ENCODE results near the gene SND1.

SND1 gene

DNA sequence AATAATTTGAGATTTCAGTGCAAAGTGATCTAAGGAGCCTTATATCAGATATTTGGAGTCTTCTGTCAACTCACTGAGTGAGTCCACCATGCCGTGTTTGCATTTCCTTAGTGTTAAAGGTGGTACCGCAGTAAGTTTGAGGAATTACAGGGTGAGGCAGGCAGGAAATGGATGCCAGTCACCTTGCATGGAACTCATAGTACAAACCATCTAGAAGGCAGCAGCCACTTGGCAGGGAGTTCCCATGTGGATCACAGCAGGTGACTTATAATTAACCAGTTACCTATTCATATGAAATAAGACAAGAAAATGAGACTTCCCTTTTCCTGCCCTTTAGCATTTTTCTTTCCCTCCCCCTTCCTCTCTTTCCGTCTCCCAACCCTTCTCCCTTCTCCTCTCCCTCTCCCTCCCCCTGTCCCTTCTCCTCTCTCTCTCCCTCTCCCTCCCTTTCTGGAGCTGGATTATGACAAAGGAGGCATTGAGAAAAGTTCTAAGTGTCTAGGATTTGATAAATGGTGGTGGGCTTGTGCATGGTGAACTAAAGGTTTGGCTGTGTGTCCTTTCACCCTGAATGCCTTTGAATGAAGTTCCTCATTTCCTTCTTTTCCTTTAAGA, 285.2 kb downstream of the SND1 start:
- TF ChIP-seq, protein P1, sequence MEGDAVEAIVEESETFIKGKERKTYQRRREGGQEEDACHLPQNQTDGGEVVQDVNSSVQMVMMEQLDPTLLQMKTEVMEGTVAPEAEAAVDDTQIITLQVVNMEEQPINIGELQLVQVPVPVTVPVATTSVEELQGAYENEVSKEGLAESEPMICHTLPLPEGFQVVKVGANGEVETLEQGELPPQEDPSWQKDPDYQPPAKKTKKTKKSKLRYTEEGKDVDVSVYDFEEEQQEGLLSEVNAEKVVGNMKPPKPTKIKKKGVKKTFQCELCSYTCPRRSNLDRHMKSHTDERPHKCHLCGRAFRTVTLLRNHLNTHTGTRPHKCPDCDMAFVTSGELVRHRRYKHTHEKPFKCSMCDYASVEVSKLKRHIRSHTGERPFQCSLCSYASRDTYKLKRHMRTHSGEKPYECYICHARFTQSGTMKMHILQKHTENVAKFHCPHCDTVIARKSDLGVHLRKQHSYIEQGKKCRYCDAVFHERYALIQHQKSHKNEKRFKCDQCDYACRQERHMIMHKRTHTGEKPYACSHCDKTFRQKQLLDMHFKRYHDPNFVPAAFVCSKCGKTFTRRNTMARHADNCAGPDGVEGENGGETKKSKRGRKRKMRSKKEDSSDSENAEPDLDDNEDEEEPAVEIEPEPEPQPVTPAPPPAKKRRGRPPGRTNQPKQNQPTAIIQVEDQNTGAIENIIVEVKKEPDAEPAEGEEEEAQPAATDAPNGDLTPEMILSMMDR (IDR thresholded peaks at IDR 0.05; ENCODE audit: extremely low read depth, missing control alignments), result no peak
- DNase-seq (ENCODE audit: low spot score), result no peak

DNA sequence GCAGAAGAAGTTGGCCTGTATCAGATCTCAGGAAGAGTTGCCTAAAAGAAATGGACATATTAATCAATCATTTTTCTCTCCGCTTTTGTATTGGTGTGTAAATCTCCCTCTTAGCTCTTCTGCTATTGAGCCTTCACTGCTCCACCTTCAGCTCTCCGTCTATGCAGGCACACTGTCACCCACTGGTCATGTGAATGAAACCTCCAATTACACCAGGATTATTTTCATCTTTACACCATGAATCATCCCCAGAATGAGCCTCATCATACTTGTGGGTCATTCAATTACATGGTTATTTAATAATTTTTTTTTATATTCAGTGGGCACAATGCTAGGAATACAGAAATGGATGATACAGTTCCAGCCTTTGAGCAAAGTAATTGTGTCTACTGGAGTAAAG, 286.6 kb downstream of the SND1 start:
- TF ChIP-seq, protein P1 (IDR thresholded peaks at IDR 0.05; ENCODE audit: extremely low read depth, missing control alignments), result no peak
- no peak for DNase-seq (ENCODE audit: low spot score)

DNA sequence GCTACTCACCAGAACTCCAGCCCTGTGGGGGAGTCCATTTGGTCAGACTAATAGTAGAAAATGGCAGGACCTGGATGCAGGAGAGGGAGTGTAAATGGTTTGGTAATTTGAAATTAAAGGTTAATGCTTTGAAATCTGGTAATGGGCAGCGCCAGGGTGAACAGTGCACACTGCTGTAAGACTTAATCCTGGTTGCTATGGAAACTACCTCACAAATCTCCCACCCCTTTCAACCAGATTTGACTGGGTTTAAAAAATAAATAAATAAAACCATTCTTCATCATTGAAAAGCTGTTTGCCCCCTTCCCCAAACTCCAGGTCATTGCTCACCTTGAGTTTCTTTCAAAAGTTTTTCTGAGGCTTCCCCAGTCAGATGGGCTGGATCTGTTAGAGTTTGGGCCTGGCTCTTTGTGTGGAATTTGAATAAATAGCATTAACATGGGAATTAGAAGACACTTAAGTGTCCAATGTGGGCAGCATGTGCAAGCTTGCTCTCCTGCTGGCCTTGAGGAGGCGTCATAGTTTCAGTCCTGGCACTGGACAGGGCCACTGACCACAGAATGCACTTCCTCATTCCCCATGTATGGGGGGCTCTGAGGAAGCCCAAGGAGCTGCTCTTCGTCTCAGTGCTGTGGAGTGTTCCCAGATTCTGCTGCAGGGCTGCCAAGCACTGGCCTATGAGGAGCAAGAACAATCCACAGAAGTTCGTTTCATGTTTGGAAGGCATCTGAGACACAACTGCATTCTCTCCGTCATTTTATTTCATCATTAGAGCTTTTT, 288.6 kb downstream of the SND1 start:
- DNase-seq (ENCODE audit: low spot score), result no peak
- TF ChIP-seq, protein P1 (IDR thresholded peaks at IDR 0.05; ENCODE audit: extremely low read depth, missing control alignments), result no peak

DNA sequence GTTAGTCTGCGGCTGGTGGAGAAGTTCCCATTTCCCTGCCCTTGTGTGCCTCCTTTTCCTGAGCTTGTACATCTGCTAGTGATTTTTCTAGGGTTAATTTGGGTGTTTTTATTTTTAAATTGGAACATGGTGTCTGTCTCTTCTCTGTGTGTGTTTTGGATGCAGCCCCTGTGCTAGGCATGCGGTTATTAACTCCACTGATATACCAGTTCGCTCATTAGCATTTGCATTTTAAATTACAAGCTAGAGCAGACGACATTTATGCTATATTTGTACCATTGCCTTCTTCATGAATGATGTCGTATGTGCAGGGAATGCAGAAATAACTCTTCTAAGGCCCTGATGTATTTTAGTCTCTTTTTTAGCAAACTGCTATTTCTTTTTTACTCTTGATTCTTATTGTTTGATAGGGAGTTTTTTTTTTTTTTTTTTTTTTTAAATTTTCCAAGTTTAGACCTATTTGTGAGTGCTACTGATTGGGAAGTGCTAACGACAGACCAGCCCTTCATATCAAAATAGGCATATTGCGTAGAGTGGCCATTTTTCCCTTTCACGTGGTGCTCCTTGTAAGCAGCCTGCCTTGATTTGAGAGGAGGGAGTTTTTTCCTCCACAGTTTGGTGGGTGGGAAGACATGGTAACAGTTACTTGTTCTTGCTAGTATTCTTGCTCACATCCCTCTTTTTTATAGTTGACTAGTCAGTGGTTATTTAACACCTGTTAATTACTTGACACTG, 289.6 kb downstream of the SND1 start:
- no peak for DNase-seq (ENCODE audit: low spot score)
- TF ChIP-seq, protein P1 (IDR thresholded peaks at IDR 0.05; ENCODE audit: extremely low read depth, missing control alignments), result no peak

DNA sequence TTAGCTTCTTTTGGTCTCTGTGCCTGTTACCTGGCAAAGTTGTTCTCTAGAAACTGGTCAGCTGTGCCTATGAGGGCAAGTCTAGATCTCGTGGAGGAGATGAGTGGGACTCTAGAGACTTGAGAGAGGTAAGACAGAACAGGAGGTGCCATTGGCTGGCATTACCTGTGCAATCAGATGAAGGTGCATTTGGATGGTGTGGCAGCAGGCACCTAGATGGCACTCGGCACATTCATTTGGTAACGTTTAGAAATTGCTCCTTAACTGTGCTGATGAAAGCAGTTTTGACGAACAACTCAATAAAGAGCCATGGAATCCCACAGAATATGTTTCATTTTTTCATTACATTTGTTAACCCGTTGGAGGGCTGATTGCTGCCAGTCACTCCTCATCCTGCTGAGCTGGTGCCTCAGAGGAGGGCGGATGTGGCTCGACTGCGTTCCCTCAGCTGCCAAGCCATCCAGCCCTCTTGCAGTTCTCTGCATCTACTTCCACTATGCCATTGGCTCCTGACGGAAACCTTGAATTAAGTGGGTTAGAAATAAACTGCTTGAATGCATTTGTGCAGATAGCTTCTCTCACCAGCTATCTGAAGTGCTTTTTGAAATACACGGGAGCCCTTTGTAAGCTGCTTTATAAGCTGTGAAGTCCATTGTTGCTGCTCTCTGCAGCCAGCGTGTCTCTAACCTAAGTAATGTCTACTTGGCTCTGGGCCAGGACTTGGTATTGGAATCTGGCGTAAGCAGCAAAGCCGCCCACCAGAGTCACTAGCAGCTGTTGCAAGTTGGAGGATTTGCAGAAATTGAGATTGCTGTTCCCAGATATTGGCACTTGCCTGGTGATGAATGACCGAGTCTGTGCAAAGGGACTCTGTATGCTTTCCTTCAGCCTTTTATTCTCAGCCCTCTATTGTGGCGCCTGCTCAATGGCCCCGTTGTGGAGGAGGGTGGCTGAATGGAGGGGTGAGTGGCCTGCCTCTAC, 291.8 kb downstream of the SND1 start:
- TF ChIP-seq, protein P1 (IDR thresholded peaks at IDR 0.05; ENCODE audit: extremely low read depth, missing control alignments), result no peak
- DNase-seq (ENCODE audit: low spot score), result no peak

DNA sequence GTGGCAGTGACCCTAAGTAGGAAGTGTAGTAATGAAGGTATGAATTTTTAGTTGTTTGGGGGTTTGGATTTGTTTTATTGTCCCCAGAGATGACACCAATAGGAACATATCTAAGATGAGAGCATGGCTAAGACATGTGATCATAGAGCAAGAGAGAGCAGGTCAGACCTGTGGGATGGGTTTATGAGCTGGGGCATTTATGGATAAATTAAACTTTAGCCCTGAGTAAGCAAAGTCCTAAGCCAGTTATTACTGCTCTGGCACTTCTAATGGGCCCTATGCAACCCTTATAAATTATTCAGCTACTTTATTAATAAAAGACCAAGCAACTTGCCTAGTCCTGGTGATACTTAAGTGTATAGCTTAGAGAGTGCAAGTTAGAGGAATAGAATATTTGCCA, 294.1 kb downstream of the SND1 start:
- TF ChIP-seq, protein P1 (IDR thresholded peaks at IDR 0.05; ENCODE audit: extremely low read depth, missing control alignments), result no peak
- no peak for DNase-seq (ENCODE audit: low spot score)

All from GM20000 (cell line).